Measurements from ENCODE around the gene BAD. TPM values are rescaled to one million over a fixed set of nuclear protein-coding genes. Genes with fewer than 3 reads are reported as not detected.
"Not testable (repeated sequence)": the region's sequence is repeated elsewhere in the genome, so short reads cannot be mapped to it uniquely, and the experiment has no call there.

Gene BAD
- total RNA-seq = 32.6 TPM

- DNase-seq (ENCODE audit: low read depth in 2 of 3, low spot score in 2 of 3) = peak; percentile 72 to 93 (median 88)
Measured at GRCh38 chr11:64284048-64284961, at the start of gene BAD. TSS of gene BAD (minus strand) at chr11:64284665. CDS start at chr11:64284368, 297 bp downstream.

- no peak for DNase-seq (ENCODE audit: low read depth in 2 of 3, low spot score in 2 of 3)
Measured at GRCh38 chr11:64333556-64333955, 49.1 kb upstream of the BAD start.

DNA sequence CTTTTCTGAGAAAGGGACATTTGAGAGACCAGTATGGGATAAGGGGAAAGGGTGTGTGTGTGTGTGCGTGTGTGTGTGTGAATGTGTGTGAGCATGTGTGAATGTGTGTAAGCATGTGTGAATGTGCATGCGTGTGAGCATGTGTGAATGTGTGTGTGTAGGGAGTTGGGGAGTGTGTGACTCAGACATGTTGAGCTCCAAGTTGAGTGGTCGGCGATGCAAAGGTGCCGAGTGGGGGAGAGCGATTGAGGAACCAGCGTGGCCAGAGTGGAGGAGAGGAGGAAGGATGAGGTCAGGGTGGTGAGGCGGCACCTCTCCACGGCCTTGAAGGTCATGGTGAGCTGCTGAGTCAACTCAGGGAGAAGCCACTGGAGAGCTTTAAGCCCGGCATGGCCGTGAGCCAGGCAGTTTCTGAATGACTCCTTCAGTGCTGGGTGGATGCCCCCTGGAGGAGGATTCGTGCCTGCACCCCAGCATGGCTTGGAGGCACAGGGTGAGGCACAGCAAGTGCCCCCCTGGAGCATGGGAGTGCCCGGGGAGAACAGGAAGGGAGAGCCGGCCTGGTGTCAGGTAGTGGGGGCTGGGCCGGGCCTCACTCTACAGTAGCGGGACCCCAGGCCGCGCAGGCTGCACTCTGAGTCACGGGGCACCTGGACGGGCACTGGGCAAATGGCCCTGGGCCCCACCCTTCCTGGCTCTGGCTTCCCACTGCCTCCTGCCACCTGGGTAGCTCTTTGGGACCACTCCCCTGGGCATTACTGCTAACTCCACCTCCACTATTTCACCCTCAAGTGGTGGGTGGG lies 47.3 kb upstream of the BAD start:
- peak in 2 of 3 donors; percentile 95 for DNase-seq (ENCODE audit: low read depth in 2 of 3, low spot score in 2 of 3)

GRCh38 chr11:64330888-64331287 lies 46.4 kb upstream of the BAD start:
- DNase-seq (ENCODE audit: low read depth in 2 of 3, low spot score in 2 of 3) = no peak

GRCh38 chr11:64327993-64328392 lies 43.5 kb upstream of the BAD start:
- DNase-seq (ENCODE audit: low read depth in 2 of 3, low spot score in 2 of 3) = no peak

- DNase-seq (ENCODE audit: low read depth in 2 of 3, low spot score in 2 of 3) = no peak
Measured at GRCh38 chr11:64327375-64327774, 42.9 kb upstream of the BAD start.

GRCh38 chr11:64324692-64325469 lies 40.4 kb upstream of the BAD start:
- DNase-seq (ENCODE audit: low read depth in 2 of 3, low spot score in 2 of 3) = no peak

DNA sequence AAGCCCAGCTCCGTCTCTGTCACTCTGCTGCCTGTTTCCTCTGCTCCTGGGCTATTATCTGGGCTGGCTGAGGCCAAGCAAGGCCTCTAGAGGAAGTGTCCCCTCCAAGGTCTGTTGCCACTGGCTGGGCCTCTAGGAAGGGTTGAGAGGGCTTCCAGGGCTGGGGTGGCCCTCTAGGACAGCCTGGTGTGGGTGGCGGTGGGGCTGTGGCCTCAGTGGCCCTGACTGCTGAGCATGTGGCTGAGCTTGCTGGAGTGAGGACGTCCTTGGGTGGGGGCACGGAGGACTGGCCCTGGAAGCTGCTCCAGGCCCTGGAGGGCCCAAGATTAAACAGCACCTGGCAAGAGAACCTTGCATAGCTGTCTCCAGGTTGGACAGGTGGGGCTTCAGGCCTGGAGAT lies 39.5 kb upstream of the BAD start:
- not testable (repeated sequence) for DNase-seq (ENCODE audit: low read depth in 2 of 3, low spot score in 2 of 3)

- DNase-seq (ENCODE audit: low read depth in 2 of 3, low spot score in 2 of 3) = no peak
Measured at GRCh38 chr11:64323373-64323772, 38.9 kb upstream of the BAD start.

DNA sequence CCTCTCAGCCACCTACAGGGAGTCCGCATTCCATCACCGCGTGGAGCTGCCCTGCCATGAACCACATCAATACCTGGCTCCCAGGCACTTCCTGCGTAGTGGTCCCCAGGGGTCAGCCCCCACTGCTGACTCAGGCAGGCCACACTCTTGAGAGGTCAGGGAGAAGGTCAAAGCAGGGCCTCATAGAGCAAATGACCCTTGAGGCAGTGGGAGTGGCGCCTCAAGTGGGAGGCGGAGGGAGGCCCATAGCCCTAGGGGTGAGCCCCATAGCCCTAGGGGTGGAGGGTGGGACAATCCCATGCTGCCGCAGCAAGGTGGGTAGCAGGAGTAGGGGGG lies 38.4 kb upstream of the BAD start:
- DNase-seq (ENCODE audit: low read depth in 2 of 3, low spot score in 2 of 3) = no peak

DNA sequence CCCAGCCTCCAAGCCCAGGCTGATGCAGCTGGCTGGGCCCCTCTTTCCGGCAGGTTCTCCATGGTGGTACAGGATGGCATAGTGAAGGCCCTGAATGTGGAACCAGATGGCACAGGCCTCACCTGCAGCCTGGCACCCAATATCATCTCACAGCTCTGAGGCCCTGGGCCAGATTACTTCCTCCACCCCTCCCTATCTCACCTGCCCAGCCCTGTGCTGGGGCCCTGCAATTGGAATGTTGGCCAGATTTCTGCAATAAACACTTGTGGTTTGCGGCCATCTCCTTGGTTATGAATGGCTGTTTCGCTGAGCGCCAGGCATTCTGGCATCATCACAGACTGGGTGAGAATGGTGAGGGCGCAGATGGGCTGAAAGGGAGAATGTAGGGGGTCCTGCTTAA lies 37.1 kb upstream of the BAD start:
- DNase-seq (ENCODE audit: low read depth in 2 of 3, low spot score in 2 of 3) = no peak

- no peak for DNase-seq (ENCODE audit: low read depth in 2 of 3, low spot score in 2 of 3)
Measured at GRCh38 chr11:64321026-64321425, 36.6 kb upstream of the BAD start.

DNA sequence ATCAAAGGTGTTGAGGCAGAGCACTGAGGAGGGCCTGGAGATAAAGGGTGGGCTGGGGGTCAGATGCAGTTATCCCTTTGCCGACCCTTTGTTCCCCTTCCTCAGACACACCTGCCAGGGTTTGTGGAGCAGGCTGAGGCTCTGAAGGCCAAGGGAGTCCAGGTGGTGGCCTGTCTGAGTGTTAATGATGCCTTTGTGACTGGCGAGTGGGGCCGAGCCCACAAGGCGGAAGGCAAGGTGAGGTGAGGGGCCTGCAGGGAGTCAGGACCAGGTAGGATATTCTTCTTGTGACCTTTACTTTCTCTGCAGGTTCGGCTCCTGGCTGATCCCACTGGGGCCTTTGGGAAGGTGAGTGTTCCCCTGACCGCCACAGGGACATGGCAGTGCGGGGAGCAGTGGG lies 36.1 kb upstream of the BAD start:
- DNase-seq (ENCODE audit: low read depth in 2 of 3, low spot score in 2 of 3) = no peak

DNA sequence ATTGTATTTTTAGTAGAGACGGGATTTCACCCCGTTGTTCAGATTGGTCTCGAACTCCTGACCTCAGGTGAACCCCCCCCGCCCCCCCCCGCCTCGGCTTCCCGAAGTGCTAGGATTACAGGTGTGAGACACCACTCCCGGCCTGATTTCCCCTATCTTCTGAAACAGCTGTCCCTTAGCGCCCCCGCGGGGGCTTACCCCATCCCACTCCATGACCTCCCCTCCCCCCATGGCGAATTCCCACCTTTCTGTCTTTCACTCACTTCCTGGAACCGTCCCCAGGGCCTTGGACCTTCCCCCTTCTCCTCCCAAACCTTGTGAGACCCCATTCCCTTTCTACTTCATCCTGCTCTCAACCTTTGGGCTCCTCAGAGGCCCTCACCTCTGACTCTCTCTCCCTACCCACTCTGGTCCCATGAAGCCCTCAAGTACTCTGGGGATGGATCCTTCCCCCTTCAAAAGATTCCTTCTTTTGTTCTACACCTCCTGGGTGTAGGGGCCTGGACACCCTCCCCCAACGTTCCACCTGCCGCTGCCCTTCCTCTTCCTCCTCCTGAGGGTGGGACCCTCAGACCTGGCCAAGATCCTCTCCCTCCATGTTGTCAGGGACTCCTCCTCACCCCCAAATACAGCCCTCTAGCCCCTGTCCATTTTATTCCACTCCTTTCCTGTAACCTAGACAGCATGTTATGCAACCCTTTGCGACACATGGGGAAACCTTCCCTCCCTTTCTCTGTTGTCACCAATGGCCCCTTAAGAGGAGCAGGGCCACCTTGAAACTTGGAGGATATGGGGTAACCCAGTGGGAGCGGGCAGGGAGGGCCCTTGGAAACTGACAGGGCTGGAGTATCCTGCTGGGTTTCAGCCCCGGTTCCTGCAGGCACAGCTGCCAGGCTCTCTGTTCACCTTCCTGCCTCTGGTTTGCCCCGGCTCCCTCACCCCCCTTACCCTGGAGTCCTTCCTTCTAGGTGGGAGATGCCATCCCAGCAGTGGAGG lies 34.6 kb upstream of the BAD start:
- DNase-seq (ENCODE audit: low read depth in 2 of 3, low spot score in 2 of 3) = no peak

DNA sequence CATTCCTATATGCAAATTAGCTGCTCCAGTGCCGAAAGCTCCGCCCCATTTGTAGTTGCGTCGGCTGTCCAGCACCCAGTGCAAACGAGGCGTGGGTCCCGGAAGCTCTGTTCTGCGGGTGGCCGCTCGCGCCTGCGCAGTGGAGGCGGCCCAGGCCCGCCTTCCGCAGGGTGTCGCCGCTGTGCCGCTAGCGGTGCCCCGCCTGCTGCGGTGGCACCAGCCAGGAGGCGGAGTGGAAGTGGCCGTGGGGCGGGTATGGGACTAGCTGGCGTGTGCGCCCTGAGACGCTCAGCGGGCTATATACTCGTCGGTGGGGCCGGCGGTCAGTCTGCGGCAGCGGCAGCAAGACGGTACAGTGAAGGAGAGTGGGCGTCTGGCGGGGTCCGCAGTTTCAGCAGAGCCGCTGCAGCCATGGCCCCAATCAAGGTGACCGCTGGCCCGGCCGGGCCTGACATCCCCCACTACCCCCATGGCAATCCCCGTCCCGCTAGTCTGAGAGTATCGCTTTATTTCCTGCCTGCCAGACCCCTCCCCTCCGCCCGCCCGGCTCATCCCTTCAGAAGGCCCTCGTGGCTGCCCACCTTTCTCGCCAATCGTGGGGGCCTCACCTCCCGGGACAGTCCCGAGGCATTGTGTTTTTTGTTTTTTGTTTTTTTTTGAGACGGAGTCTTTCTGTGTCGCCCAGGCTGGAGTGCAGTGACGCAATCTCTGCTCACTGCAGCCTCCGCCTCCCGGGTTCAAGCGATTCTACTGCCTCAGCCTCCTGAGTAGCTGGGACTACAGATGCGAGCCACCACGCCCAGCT lies 33.7 kb upstream of the BAD start, which contains the start of gene PRDX5:
Gene PRDX5 (plus strand): TSS at position 161 of the 805 bp plus-strand sequence. CDS start 95 bp downstream, at position 256.
- DNase-seq (ENCODE audit: low read depth in 2 of 3, low spot score in 2 of 3) = peak; percentile 89 to 97 (median 95)

- peak; percentile 92 to 98 (median 96) for DNase-seq (ENCODE audit: low read depth in 2 of 3, low spot score in 2 of 3)
Measured at GRCh38 chr11:64317325-64317960, 33.0 kb upstream of the BAD start, which contains the start of gene TRMT112. TSS of gene TRMT112 (minus strand) at chr11:64317559. CDS start at chr11:64317526, 33 bp downstream.

DNA sequence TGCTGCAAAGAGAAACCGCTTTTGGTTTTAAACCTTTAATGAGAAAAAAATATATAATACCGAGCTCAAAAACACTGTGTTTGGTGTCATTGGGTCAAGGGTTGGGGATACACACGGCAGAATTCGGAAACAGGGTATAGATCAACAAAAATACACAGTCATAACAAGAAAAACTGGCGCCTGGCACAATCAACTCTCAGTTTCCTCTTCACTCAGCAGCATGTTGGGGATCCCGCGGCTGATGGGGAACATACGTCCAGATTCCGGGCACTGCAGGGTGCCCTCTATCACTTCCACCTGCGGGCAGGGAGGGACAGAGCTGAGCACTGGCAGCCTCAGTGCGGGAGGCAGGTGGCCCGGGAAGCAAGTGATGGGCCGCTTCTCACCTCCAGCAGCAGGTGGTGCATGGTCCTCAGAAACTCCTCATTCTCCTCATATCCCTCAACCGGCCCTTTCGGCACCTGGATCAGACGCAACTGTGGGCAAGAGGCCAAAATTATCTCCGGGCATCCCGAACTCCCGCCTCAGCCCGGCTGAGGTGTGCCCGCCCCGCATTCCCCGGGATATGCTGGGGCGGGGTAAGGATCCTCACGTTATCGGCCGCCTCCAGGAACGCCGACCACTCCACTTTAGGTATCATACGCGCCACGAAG lies 32.3 kb upstream of the BAD start:
- peak; percentile 44 to 61 (median 48) for DNase-seq (ENCODE audit: low read depth in 2 of 3, low spot score in 2 of 3)

Measured in hematopoietic multipotent progenitor cell (in vitro differentiated cells).